ENCODE data around the gene SPOCK1. TPM values are rescaled to one million over a fixed set of nuclear protein-coding genes. Genes with fewer than 3 reads are reported as not detected.
"Not testable (repeated sequence)": the region's sequence is repeated elsewhere in the genome, so short reads cannot be mapped to it uniquely, and the experiment has no call there.

Gene SPOCK1
- total RNA-seq, 1 donor: 54.8 TPM

DNA sequence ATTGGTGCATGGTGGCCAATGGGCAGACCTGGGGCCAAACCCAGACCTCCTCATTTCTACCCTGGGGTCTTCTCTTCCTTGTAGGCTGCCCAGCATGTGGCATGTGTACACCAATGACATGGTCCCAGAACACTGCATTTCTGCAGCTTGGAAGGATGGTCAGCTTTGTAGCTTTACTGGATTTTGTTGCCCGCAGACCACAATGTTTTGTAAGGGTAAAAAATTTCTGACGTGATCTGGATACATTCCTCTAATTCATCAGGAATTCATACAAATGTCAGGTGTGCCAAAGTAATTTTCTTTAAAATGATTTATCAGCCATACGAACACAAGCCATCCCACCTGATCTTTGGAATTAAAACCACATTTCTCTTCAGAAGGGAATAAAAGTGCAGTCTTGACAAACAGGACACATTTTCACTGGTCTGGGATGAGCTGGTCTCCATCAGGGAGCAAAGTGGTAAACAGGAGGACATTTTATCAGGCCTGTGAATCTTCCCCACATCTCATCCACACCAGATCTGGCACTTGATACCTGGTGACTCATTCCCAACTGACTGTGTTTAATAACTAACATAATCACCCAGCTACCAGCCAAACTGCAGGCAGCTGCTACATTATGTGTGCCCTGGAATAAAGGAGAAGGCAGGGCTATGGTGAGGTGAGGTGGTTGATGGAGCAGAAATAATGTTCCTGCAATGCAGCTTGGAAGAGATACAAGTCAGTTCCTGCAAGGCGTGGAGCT lies 103.9 kb downstream of the SPOCK1 start:
- DNase-seq (ENCODE audit: low read depth): peak; percentile 33
- no peak overlapping the region for H3K4me3 ChIP-seq (ENCODE audit: low read depth, low read length)
- TF ChIP-seq, protein P1, sequence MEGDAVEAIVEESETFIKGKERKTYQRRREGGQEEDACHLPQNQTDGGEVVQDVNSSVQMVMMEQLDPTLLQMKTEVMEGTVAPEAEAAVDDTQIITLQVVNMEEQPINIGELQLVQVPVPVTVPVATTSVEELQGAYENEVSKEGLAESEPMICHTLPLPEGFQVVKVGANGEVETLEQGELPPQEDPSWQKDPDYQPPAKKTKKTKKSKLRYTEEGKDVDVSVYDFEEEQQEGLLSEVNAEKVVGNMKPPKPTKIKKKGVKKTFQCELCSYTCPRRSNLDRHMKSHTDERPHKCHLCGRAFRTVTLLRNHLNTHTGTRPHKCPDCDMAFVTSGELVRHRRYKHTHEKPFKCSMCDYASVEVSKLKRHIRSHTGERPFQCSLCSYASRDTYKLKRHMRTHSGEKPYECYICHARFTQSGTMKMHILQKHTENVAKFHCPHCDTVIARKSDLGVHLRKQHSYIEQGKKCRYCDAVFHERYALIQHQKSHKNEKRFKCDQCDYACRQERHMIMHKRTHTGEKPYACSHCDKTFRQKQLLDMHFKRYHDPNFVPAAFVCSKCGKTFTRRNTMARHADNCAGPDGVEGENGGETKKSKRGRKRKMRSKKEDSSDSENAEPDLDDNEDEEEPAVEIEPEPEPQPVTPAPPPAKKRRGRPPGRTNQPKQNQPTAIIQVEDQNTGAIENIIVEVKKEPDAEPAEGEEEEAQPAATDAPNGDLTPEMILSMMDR (IDR thresholded peaks at IDR 0.05; ENCODE audit: insufficient read depth, low read depth, low read length): no peak

DNA sequence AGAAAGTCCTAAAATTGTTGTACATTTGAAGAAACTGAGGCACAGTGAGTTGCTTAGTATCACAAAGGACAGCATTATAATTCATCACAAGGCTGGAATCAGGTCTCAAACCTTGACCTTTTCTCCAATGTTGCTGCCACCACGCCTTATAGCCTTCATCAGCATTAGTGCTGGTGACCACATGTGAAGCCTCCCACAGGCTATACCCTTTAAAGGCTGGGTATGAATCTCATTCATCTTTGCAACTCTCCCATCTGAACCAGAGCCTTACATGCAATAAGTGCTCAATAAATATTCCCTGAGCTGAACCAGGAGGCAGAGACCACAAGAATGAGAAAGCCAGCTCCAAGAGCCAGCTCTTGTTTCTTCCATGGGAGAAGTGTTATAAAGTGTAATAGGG lies 104.7 kb downstream of the SPOCK1 start:
- DNase-seq (ENCODE audit: low read depth): no peak
- TF ChIP-seq, protein P1 (IDR thresholded peaks at IDR 0.05; ENCODE audit: insufficient read depth, low read depth, low read length): no peak

DNA sequence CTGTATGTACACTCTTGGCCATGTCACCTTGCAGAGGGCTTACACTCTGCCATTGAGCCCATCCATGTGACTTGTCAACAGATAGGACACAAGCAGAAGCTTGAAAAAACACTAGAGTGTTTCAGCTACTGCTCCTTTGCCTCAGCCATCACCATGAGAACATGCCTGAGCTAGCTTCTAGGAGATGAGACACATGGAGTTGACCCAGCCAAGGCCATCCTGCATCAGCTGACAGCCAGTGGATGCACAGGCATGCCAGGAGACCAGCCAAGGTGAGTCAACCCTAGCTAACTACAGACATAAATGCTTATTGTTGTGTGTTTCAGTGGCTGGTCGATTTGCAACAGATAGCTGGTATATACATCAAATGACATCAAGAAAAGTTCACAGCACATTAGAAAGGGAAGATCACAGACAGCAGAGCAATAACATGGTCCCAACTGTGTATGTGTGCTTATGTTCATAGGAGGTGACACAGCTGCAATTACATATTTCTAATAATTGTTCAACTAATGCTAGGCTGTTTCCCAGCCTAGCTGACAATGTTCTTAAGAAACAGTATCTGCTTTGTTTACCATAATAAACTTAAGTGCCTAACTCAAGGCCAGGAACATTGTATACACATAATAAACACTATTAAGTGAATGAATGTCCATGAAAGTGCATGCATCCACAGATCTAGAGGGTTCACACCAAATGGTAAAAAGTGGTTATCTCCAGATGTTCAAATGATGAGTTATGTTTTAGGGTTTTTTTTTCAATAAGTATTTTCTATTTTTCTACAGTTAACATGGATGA lies 105.7 kb downstream of the SPOCK1 start:
- H3K4me3 ChIP-seq (ENCODE audit: low read depth, low read length): no peak overlapping the region
- TF ChIP-seq, protein P1 (IDR thresholded peaks at IDR 0.05; ENCODE audit: insufficient read depth, low read depth, low read length): no peak
- DNase-seq (ENCODE audit: low read depth): peak; percentile 8

More for the DNA sequence above, 104.7 kb downstream of the SPOCK1 start:
- H3K4me3 ChIP-seq (ENCODE audit: low read depth, low read length): no peak overlapping the region

DNA sequence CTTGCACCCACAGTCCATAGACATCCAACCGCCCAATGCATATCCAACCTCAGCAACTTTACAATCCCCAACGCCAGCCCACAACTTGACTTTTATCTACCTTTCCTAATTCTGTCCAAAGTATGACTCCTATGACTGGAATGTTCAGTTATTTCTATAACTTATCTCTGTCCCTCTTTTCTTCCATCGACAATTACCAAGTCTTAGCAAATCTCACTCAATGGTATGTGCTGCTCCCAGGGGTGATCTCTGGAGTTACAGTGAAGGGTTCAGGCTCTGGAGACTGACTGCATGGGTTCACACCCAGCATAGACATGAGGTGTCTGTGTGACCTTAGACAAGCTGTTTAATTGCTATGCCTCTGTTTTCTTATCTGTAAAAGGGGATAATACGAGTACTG lies 106.9 kb downstream of the SPOCK1 start:
- no peak for DNase-seq (ENCODE audit: low read depth)
- TF ChIP-seq, protein P1 (IDR thresholded peaks at IDR 0.05; ENCODE audit: insufficient read depth, low read depth, low read length): no peak
- H3K4me3 ChIP-seq (ENCODE audit: low read depth, low read length): no peak overlapping the region

DNA sequence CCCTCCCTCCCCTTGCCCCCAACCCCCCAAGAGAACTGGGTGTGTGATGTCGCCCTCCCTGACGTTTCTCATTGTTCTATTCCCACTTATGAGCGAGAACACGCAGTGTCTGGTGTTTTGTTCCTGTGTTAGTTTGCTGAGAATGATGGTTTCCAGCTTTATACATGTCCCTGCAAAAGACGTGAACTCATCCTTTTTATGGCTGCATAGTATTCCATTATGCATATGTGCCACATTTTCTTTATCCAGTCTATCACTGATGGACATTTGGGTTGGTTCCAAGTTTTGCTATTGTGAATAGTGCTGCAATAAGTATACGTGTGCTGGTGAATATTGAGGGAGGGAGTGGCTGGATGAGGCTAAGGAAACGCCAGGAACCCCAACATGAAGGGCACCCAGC lies 108.1 kb downstream of the SPOCK1 start:
- DNase-seq (ENCODE audit: low read depth); H3K4me3 ChIP-seq (ENCODE audit: low read depth, low read length): not testable (repeated sequence)

DNA sequence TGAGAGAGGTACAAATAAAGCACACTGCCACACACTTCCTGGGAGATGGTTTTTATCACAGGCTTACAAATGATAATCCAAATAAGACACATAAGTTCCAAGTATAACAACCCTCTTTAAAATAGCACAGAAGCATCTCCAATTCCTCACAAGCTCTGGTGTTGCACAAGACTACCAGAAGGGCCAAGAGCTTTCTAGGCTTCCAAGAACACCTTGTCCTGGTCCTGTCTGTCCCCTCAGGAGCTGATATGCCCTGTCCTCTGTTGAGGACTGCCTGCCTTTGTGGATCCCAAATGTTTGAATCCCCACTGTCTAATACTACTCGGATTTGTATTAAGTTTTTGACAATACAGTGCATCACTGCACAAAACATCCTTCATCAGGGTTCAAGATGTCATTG lies 110.1 kb downstream of the SPOCK1 start:
- DNase-seq (ENCODE audit: low read depth): no peak
- TF ChIP-seq, protein P1 (IDR thresholded peaks at IDR 0.05; ENCODE audit: insufficient read depth, low read depth, low read length): no peak
- H3K4me3 ChIP-seq (ENCODE audit: low read depth, low read length): no peak overlapping the region

DNA sequence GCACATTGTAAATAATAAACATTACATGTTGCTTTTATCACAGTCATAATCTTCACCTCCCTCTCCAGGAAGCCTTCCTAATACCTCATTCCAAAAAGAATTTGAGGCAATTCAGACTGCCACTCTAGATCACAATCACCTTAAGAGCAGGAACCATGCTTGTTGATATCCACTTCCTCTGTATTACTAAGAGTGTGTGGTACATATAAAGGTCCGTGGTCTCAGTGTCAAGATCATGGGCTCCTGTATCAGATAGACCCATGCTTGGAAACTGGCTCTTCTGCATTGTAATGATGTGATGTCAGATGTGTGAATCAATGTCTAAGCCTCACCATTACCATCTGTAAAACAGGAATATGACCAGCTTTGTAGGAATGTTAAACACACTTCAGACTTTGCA lies 114.1 kb downstream of the SPOCK1 start:
- no peak overlapping the region for H3K4me3 ChIP-seq (ENCODE audit: low read depth, low read length)
- TF ChIP-seq, protein P1 (IDR thresholded peaks at IDR 0.05; ENCODE audit: insufficient read depth, low read depth, low read length): no peak
- no peak for DNase-seq (ENCODE audit: low read depth)

All from fibroblast of villous mesenchyme (primary cell).